NB4 (cell line): Measurements from ENCODE around the gene PAX2.

Source experiments
- CTCF ChIP-seq: IDR thresholded peaks from one replicate; pipeline ENCODE4 v1.5.1; 2012; ENCODE audit warnings: low read depth, low read length
- POLR2A ChIP-seq: IDR thresholded peaks from 2 replicates; pipeline ENCODE4 v1.6.1; 2011; ENCODE audit warnings: mild to moderate bottlenecking; ENCODE audit not compliant: insufficient read length; ENCODE audit errors: extremely low read depth

GRCh38 chr10:100858261-100858660, 112.9 kb downstream of the PAX2 start:
- TF ChIP-seq CTCF (no peak), POLR2A (no peak)
